Neuronal stem cell (in vitro differentiated cells): ENCODE results near the gene B3GAT3.

ENCODE experiments used
- DNase-seq: peaks from one replicate; pipeline ENCODE4 v3.0.0-alpha.2; 2013; ENCODE audit warnings: low spot score
- H2AFZ ChIP-seq: one replicate; pipeline ENCODE4 v1.6.1; 2013; ENCODE audit warnings: mild to moderate bottlenecking, low read length, inconsistent platforms
- H2AK5ac ChIP-seq: 2 replicates; pipeline ENCODE4 v1.6.1; 2013; ENCODE audit warnings: low read depth, mild to moderate bottlenecking, inconsistent platforms, low read length, moderate library complexity, mixed read lengths
- H2BK120ac ChIP-seq: 2 replicates; pipeline ENCODE4 v1.6.1; 2013; ENCODE audit warnings: low read depth, mild to moderate bottlenecking, inconsistent platforms, low read length, moderate library complexity, mixed read lengths
- H2BK12ac ChIP-seq: one replicate; pipeline ENCODE4 v1.6.1; 2013; ENCODE audit warnings: low read length, inconsistent platforms
- H2BK15ac ChIP-seq: 2 replicates; pipeline ENCODE4 v1.6.1; 2013; ENCODE audit warnings: mild to moderate bottlenecking, low read length, inconsistent platforms, mixed read lengths
- H2BK5ac ChIP-seq: one replicate; pipeline ENCODE4 v1.6.1; 2013; ENCODE audit warnings: inconsistent platforms, mild to moderate bottlenecking, low read length, moderate library complexity
- H3K14ac ChIP-seq: one replicate; pipeline ENCODE4 v1.6.1; 2013; ENCODE audit warnings: low read length, inconsistent platforms
- H3K18ac ChIP-seq: 2 replicates; pipeline ENCODE4 v1.6.1; 2013; ENCODE audit warnings: low read length, inconsistent platforms
- H3K23ac ChIP-seq: 2 replicates; pipeline ENCODE4 v1.6.1; 2013; ENCODE audit warnings: low read depth, mild to moderate bottlenecking, mixed read lengths, low read length, inconsistent platforms; ENCODE audit not compliant: poor library complexity
- H3K27ac ChIP-seq: replicated peaks from 3 replicates; pipeline ENCODE4 v1.5.1; 2013; ENCODE audit warnings: low read length, inconsistent platforms
- H3K27me3 ChIP-seq, 3 experiments: 2 replicates each; pipeline ENCODE4 v1.6.1; 2013; ENCODE audit warnings: low read length in 3 of 3, mild to moderate bottlenecking in 2 of 3, inconsistent platforms in 1 of 3, low read depth in 1 of 3, mixed read lengths in 1 of 3, moderate library complexity in 1 of 3; ENCODE audit not compliant: control insufficient read depth in 3 of 3, insufficient read depth in 3 of 3
- H3K36me3 ChIP-seq, 2 donors: replicated peaks in 1 of 2; 2 replicates each; pipeline ENCODE4 v1.6.1; 2013; ENCODE audit warnings: low read length in 2 of 2; ENCODE audit not compliant: control insufficient read depth in 2 of 2, insufficient read depth in 2 of 2
- H3K4ac ChIP-seq: 2 replicates; pipeline ENCODE4 v1.6.1; 2013; ENCODE audit warnings: inconsistent platforms, mild to moderate bottlenecking, low read length, moderate library complexity
- H3K4me1 ChIP-seq, 2 donors: 1 replicate in 1 of 2; 2 replicates in 1 of 2; pipeline ENCODE4 v1.6.1; 2013; ENCODE audit warnings: low read length in 2 of 2, low read depth in 1 of 2; ENCODE audit not compliant: control insufficient read depth in 2 of 2, insufficient read depth in 1 of 2
- H3K4me2 ChIP-seq: one replicate; pipeline ENCODE4 v1.6.1; 2013; ENCODE audit warnings: mild to moderate bottlenecking, low read length, inconsistent platforms; ENCODE audit not compliant: insufficient read depth, poor library complexity, severe bottlenecking
- H3K4me3 ChIP-seq, 2 donors: 2 replicates each; pipeline ENCODE4 v1.5.1; 2013; ENCODE audit warnings: low read length in 2 of 2, mild to moderate bottlenecking in 2 of 2, inconsistent platforms in 1 of 2, moderate library complexity in 1 of 2
- H3K79me1 ChIP-seq: one replicate; pipeline ENCODE4 v1.6.1; 2013; ENCODE audit warnings: low read depth, mild to moderate bottlenecking, inconsistent platforms, low read length, moderate library complexity
- H3K9ac ChIP-seq: one replicate; pipeline ENCODE4 v1.6.1; 2013; ENCODE audit warnings: mild to moderate bottlenecking, low read depth, low read length, inconsistent platforms; ENCODE audit not compliant: poor library complexity
- H3K9me3 ChIP-seq, 2 donors: replicated peaks in 1 of 2; 2 replicates each; pipeline versions ENCODE3 to v1.6.1; 2013; ENCODE audit warnings: low read length in 2 of 2, mild to moderate bottlenecking in 2 of 2, inconsistent platforms in 1 of 2, low read depth in 1 of 2, mixed read lengths in 1 of 2, moderate library complexity in 1 of 2; ENCODE audit not compliant: control insufficient read depth in 2 of 2, insufficient read depth in 1 of 2
- H4K8ac ChIP-seq: one replicate; pipeline ENCODE4 v1.6.1; 2013; ENCODE audit warnings: low read depth, mild to moderate bottlenecking, inconsistent platforms, low read length, moderate library complexity
- H4K91ac ChIP-seq: one replicate; pipeline ENCODE4 v1.6.1; 2013; ENCODE audit warnings: low read length, low read depth, mild to moderate bottlenecking, inconsistent platforms; ENCODE audit not compliant: poor library complexity
- WGBS, 2 donors: extraction: QIAGEN DNeasy Blood & Tissue Kit; methylation state at CpG; one replicate each; pipeline ENCODE4 v1.1.7; 2013; ENCODE audit warnings: missing lambda C conversion rate in 2 of 2, mixed read lengths in 1 of 2; ENCODE audit not compliant: insufficient read length in 2 of 2, insufficient replicate concordance in 1 of 2; ENCODE audit errors: extremely low coverage in 2 of 2; 5-methylcytosine and 5-hydroxymethylcytosine counted together

Gene B3GAT3

GRCh38 chr11:62666259-62666926 is 44.6 kb upstream of the B3GAT3 start:
- no peaks in the 10 kb centered on the region for H3K27me3 ChIP-seq
- no peak overlapping the region for H2BK12ac ChIP-seq
- no CpG with 5 or more reads among the region's 16 CpGs for WGBS, 2 donors

GRCh38 chr11:62665599-62666258 is 43.9 kb upstream of the B3GAT3 start:
- peak overlapping the region; percentile 90 for H2AK5ac ChIP-seq
- peak overlapping the region; percentile 47 for H3K14ac ChIP-seq
- peaks cover 11% of the 10 kb centered on the region for H3K79me1 ChIP-seq
- peak overlapping the region; percentile 44 for H2BK5ac ChIP-seq
- H2BK15ac ChIP-seq = no peak overlapping the region
- DNase-seq = peak; percentile 43
- peak overlapping the region; percentile 41 for H3K27ac ChIP-seq
- peak overlapping the region; percentile 96 for H3K23ac ChIP-seq
- peaks cover 16 to 46% of the 10 kb centered on the region in 2 donors for H3K36me3 ChIP-seq
- peaks cover 4 to 12% of the 10 kb centered on the region in 2 donors for H3K4me1 ChIP-seq
- H4K8ac ChIP-seq = no peak overlapping the region
- peak overlapping the region; percentile 93 for H3K4me2 ChIP-seq
- H2AFZ ChIP-seq = peak overlapping the region; percentile 95
- H3K9ac ChIP-seq = peak overlapping the region; percentile 95
- H3K4ac ChIP-seq = no peak overlapping the region
- no peak overlapping the region for H2BK12ac ChIP-seq
- no peak overlapping the region for H4K91ac ChIP-seq
- peak overlapping the region; percentile 84 to 98 for H3K4me3 ChIP-seq
- no peak overlapping the region for H2BK120ac ChIP-seq
- H3K27me3 ChIP-seq = no peaks in the 10 kb centered on the region
- H3K18ac ChIP-seq = peak overlapping the region; percentile 92
- no peaks in the 10 kb centered on the region for H3K9me3 ChIP-seq
- WGBS, 2 donors = no CpG with 5 or more reads among the region's 39 CpGs

More at GRCh38 chr11:62666259-62666926, 44.6 kb upstream of the B3GAT3 start:
- Histone ChIP-seq H2AK5ac (no peak overlapping the region), H2BK120ac (no peak overlapping the region), H2BK5ac (no peak overlapping the region), H3K9me3 (no peaks in the 10 kb centered on the region), H3K36me3 (peaks cover 16 to 42% of the 10 kb centered on the region in 2 donors), H2BK15ac (no peak overlapping the region), H3K23ac (peak overlapping the region; percentile 59), H4K91ac (no peak overlapping the region), H3K4me1 (peaks cover 4 to 12% of the 10 kb centered on the region in 2 donors), H3K14ac (no peak overlapping the region), H3K4me3 (peak overlapping the region; percentile 84 to 98), H3K4ac (no peak overlapping the region), H2AFZ (no peak overlapping the region), H3K18ac (peak overlapping the region; percentile 13), H3K4me2 (peak overlapping the region; percentile 93), H3K9ac (peak overlapping the region; percentile 95), H3K27ac (no peak overlapping the region), H3K79me1 (peaks cover 11% of the 10 kb centered on the region), H4K8ac (no peak overlapping the region)
- no peak for DNase-seq

GRCh38 chr11:62665075-62665598 is 43.4 kb upstream of the B3GAT3 start, which contains the start of the genes C11orf98 and CSKMT:
C11orf98 (minus strand) TSS chr11:62665210; CDS start chr11:62665169, 41 bp downstream.
CSKMT (plus strand) TSS chr11:62665312; CDS start chr11:62665880, 568 bp downstream.
- H2AFZ ChIP-seq = peak within 1 kb of the TSS; percentile 95
- peak within 1 kb of the TSS; percentile 90 for H2AK5ac ChIP-seq
- DNase-seq = peak; percentile 93
- no peaks in the 10 kb centered on the region for H3K27me3 ChIP-seq
- H3K14ac ChIP-seq = peak within 1 kb of the TSS; percentile 47
- H3K36me3 ChIP-seq = peaks cover 16 to 51% of the 10 kb centered on the region in 2 donors
- H3K79me1 ChIP-seq = peaks cover 11% of the 10 kb centered on the region
- no peak within 1 kb of the TSS for H2BK12ac ChIP-seq
- H3K4ac ChIP-seq = no peak within 1 kb of the TSS
- WGBS, 2 donors = no CpG with 5 or more reads among the region's 47 CpGs
- peak within 1 kb of the TSS; percentile 96 for H3K23ac ChIP-seq
- peak within 1 kb of the TSS; percentile 96 for H3K18ac ChIP-seq
- peak within 1 kb of the TSS; percentile 93 for H3K4me2 ChIP-seq
- H4K8ac ChIP-seq = no peak within 1 kb of the TSS
- H2BK120ac ChIP-seq = no peak within 1 kb of the TSS
- H2BK5ac ChIP-seq = peak within 1 kb of the TSS; percentile 63
- peak within 1 kb of the TSS; percentile 95 for H3K9ac ChIP-seq
- H3K27ac ChIP-seq = peak within 1 kb of the TSS; percentile 94
- H3K4me1 ChIP-seq = peaks cover 4 to 12% of the 10 kb centered on the region in 2 donors
- no peaks in the 10 kb centered on the region for H3K9me3 ChIP-seq
- H4K91ac ChIP-seq = no peak within 1 kb of the TSS
- no peak within 1 kb of the TSS for H2BK15ac ChIP-seq
- peak within 1 kb of the TSS; percentile 93 to 98 for H3K4me3 ChIP-seq
